K562 (cell line): ENCODE data around the gene ENDOG. TPM values are rescaled to one million over a fixed set of nuclear protein-coding genes. Genes with fewer than 3 reads are reported as not detected.

Source experiments
- BRF1 ChIP-seq: IDR thresholded peaks from 3 replicates; pipeline ENCODE4 v1.6.1; 2011; ENCODE audit warnings: borderline replicate concordance, mild to moderate bottlenecking; ENCODE audit not compliant: insufficient read length; ENCODE audit errors: extremely low read depth
- FOXK2 ChIP-seq, 2 experiments: fragments of 450-650 bp; IDR thresholded peaks in 1 of 2; conservative IDR thresholded peaks in 1 of 2; 2 replicates each; pipeline ENCODE4 v1.6.1; 2016; ENCODE audit warnings: low read depth in 2 of 2, mild to moderate bottlenecking in 1 of 2
- MAX ChIP-seq: sonication (generic); formaldehyde crosslinking; IDR thresholded peaks from 2 replicates; pipeline ENCODE4 v1.9.0; 2022; ENCODE audit warnings: mild to moderate bottlenecking, missing genetic modification reagents
- MNT ChIP-seq, 2 experiments: fragments of 450-650 bp; conservative IDR thresholded peaks; 2 replicates each; pipeline ENCODE4 v1.6.1; 2017; ENCODE audit warnings: mild to moderate bottlenecking in 2 of 2, moderate library complexity in 2 of 2
- MTA3 ChIP-seq: fragments of 450-650 bp; formaldehyde crosslinking; IDR thresholded peaks from 2 replicates; pipeline ENCODE4 v1.6.1; 2017; ENCODE audit warnings: mild to moderate bottlenecking, borderline replicate concordance
- MYNN ChIP-seq, 2 experiments: sonication (generic); formaldehyde crosslinking in 1 of 2; IDR thresholded peaks; 2 replicates each; pipeline versions ENCODE4 v1.5.0 to v1.6.1; 2016 to 2020; ENCODE audit warnings: antibody characterized with exemption in 1 of 2, missing genetic modification reagents in 1 of 2
- NCOR1 ChIP-seq: fragments of 450-650 bp; IDR thresholded peaks from 2 replicates; pipeline ENCODE4 v1.6.1; 2016; ENCODE audit warnings: mild to moderate bottlenecking, moderate library complexity
- NKRF ChIP-seq: fragments of 450-650 bp; IDR thresholded peaks from 2 replicates; pipeline ENCODE4 v1.6.1; 2016; ENCODE audit warnings: borderline replicate concordance
- NUFIP1 ChIP-seq: fragments of 450-650 bp; IDR thresholded peaks from 2 replicates; pipeline ENCODE4 v1.6.1; 2018; ENCODE audit not compliant: partially characterized antibody
- PBX2 ChIP-seq, 2 experiments: IDR thresholded peaks in 1 of 2; conservative IDR thresholded peaks in 1 of 2; 2 replicates each; pipeline ENCODE4 v1.6.1; 2016; ENCODE audit warnings: low read depth in 2 of 2, mild to moderate bottlenecking in 1 of 2, missing compliant biosample characterization in 1 of 2, missing genetic modification characterization in 1 of 2, moderate library complexity in 1 of 2
- RBM39 ChIP-seq: fragments of 200-400 bp; formaldehyde crosslinking; optimal IDR thresholded peaks from 2 replicates; pipeline ENCODE3; 2018; ENCODE audit warnings: low read depth, low read length
- SRSF9 ChIP-seq: fragments of 200-400 bp; formaldehyde crosslinking; IDR thresholded peaks from 2 replicates; pipeline ENCODE4 v1.6.1; 2017; ENCODE audit warnings: low read depth, low read length, borderline replicate concordance
- TRIM25 ChIP-seq: fragments of 450-650 bp; IDR thresholded peaks from 2 replicates; pipeline ENCODE4 v1.7.0; 2016; ENCODE audit warnings: borderline replicate concordance
- VEZF1 ChIP-seq: fragments of 200-800 bp; sonication (Bioruptor generic); IDR thresholded peaks from 2 replicates; pipeline ENCODE4 v1.6.1; 2017; ENCODE audit warnings: missing genetic modification characterization, missing compliant biosample characterization
- polyA plus RNA-seq, 8 experiments: library from polyadenylated mRNA; depleted of rRNA in 4 of 8; stranded (reverse) in 5 of 8; unstranded in 3 of 8; fragments of >200 nt; fragmentation: Nextera tagmentation in 2 of 8; fragmentation: Illumina TruSeq in 1 of 8; extraction: Ambion mirVana in 2 of 8; extraction: Trizol in 1 of 8; gene quantifications; 2 replicates each; pipeline versions ENCODE4 v1.2.1 to v1.2.3, GENCODE V29; 2011 to 2014; ENCODE audit warnings: inconsistent platforms in 1 of 8, missing spikeins in 1 of 8
- total RNA-seq, 7 experiments: library from RNA; depleted of rRNA in 6 of 7; stranded (reverse); fragments of >200 nt in 6 of 7; fragmentation: Illumina TruSeq in 2 of 7; extraction: Trizol in 2 of 7; gene quantifications; 2 replicates each; pipeline versions ENCODE4 v1.2.1 to v1.2.3, GENCODE V29; 2011 to 2021; ENCODE audit warnings: low replicate concordance in 1 of 7

The ENDOG gene
- total and polyA plus RNA-seq, 9 of the 15 experiments (the other 6 are each of a cell fraction or from before 2014, with no cell fraction given): 1.2 to 91.0 (median 25.5) TPM

- TF ChIP-seq PBX2 (CRISPR knock-in tag; IDR thresholded peaks at IDR 0.05; ENCODE audit: low read depth) (no peak), PBX2 (tag; conservative IDR thresholded peaks at IDR 0.05; ENCODE audit: low read depth) (peak; percentile 40; the same call in 1 of the 2 replicates), MAX (no peak), NCOR1 (no peak), NUFIP1 (no peak), MYNN (IDR thresholded peaks at IDR 0.05) (0 out of 2 replicates have a peak, but pooled peaks have one; percentile 20), MYNN (CRISPR knock-in tag; IDR thresholded peaks at IDR 0.05) (no peak), MNT (conservative IDR thresholded peaks at IDR 0.05) (peak in 1 of 2 experiments; percentile 16; a peak in 1 of 4 replicates), SRSF9 (no peak), FOXK2 (conservative IDR thresholded peaks at IDR 0.05 in 1 of 2, IDR thresholded peaks at IDR 0.05 in 1 of 2; ENCODE audit: low read depth in 2 of 2) (0 out of 4 replicates have a peak, but pooled peaks of 1 of the 2 experiments have one; percentile 20), VEZF1 (CRISPR knock-in tag) (peak; percentile 31), TRIM25 (no peak), NKRF (peak; percentile 34; the same call in 1 of the 2 replicates), RBM39 (no peak), MTA3 (no peak), BRF1 (no peak)
Measured at GRCh38 chr9:128819716-128820664, 1.7 kb downstream of the ENDOG start (continued).
